Neural progenitor cell (in vitro differentiated cells): Measurements from ENCODE around the gene PTPN23.

Experiments
- EZH2 ChIP-seq: fragments of 200-600 bp; sonication (generic); IDR thresholded peaks from 2 replicates; pipeline ENCODE4 v1.6.1; 2017; ENCODE audit warnings: antibody characterized with exemption, mild to moderate bottlenecking, moderate library complexity
- TF ChIP-seq, protein P1 (sequence below): fragments of 200-600 bp; sonication (generic); IDR thresholded peaks from 2 replicates; pipeline ENCODE4 v1.5.1; 2017; ENCODE audit warnings: antibody characterized with exemption, mild to moderate bottlenecking

DNA sequence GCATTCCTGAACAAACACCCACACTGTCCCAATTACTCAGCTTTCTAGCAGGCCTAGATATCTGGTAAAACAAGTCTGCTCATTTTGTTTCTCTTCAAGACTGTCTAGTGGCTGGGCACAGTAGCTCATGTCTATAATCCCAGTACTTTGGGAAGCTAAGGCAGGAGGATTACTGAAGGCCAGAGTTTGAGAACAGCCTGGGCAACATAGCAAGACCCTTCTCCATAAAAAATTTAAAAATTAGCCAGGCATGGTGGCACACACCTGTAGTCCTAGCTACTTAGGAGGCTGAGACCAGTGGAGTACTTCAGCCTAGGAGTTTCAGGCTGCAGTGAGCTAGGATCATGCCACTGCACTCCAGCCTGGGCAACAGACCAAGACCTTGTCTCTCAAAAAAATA is 6.2 kb upstream of the PTPN23 start:
- TF ChIP-seq, protein P1, sequence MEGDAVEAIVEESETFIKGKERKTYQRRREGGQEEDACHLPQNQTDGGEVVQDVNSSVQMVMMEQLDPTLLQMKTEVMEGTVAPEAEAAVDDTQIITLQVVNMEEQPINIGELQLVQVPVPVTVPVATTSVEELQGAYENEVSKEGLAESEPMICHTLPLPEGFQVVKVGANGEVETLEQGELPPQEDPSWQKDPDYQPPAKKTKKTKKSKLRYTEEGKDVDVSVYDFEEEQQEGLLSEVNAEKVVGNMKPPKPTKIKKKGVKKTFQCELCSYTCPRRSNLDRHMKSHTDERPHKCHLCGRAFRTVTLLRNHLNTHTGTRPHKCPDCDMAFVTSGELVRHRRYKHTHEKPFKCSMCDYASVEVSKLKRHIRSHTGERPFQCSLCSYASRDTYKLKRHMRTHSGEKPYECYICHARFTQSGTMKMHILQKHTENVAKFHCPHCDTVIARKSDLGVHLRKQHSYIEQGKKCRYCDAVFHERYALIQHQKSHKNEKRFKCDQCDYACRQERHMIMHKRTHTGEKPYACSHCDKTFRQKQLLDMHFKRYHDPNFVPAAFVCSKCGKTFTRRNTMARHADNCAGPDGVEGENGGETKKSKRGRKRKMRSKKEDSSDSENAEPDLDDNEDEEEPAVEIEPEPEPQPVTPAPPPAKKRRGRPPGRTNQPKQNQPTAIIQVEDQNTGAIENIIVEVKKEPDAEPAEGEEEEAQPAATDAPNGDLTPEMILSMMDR, result no peak
- no peak for TF ChIP-seq EZH2
